Kidney capillary endothelial cell (primary cell): ENCODE data around the gene GALP.
"Not testable (repeated sequence)": the region's sequence is repeated elsewhere in the genome, so short reads cannot be mapped to it uniquely, and the experiment has no call there.

Experiments used
- DNase-seq: peaks from one replicate; pipeline ENCODE4 v3.0.0-alpha.2; 2018; ENCODE audit warnings: low spot score

The GALP gene

DNA sequence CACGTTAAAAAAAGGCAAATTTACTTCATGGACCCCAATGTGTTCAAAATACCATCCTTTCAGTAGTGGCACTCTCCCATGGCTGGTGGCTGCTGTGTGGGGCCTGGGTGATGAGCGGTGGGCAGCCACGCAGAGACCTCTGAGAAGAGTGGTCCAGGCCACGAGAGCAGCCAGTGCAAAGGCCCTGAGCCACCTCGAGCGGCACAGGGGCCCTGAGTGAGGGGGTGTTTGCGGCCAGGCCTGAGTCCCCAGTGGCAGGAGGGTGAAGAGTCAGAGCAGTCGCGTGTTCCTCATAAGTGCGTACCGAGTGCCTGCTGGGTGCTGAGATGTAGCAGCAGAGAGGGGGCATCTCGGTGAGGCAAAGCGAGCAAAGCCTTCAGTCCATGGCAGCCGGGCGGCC is 27.7 kb upstream of the GALP start:
- no peak for DNase-seq

DNA sequence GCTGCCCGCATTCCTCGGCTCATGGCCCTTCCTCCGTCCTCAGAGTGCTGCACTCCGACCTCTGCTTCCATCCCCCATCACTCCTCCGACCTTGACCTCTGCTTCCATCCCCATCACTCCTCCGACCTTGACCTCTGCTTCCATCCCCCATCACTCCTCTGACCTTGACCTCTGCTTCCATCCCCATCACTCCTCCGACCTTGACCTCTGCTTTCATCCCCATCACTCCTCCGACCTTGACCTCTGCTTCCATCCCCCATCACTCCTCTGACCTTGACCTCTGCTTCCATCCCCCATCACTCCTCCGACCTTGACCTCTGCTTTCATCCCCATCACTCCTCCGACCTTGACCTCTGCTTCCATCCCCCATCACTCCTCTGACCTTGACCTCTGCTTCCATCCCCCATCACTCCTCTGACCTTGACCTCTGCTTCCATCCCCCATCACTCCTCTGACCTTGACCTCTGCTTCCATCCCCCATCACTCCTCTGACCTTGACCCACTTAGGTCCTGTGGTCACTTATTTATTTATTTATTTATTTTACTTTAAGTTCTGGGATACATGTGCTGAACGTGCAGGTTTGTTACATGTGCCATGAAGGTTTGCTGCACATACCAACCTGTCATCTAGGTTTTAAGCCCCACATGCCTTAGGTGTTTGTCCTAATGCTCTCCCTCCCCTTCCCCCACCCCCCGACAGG is 26.7 kb upstream of the GALP start:
- DNase-seq: not testable (repeated sequence)

- no peak for DNase-seq
Observed at GRCh38 chr19:56149656-56150038, 26.2 kb upstream of the GALP start.

DNA sequence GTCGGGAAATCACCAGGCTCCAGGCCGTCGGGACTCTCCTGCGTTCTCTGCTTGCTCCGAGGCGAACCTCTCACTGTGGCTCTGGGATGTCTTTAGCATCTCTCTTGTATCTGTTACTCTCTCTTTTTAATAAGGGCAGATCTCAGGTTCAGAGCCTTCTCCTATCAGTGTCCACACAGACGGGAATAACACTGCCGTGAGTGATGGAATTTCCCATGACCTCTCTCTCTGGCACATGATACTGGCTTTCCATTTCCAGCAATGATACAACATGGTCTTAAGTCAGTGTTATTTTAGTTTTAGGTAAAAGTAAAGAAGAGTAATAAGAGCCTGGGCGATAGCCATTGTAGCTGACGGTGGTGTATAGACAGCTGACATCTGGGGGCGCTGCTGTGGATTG is 25.4 kb upstream of the GALP start:
- DNase-seq: no peak

DNA sequence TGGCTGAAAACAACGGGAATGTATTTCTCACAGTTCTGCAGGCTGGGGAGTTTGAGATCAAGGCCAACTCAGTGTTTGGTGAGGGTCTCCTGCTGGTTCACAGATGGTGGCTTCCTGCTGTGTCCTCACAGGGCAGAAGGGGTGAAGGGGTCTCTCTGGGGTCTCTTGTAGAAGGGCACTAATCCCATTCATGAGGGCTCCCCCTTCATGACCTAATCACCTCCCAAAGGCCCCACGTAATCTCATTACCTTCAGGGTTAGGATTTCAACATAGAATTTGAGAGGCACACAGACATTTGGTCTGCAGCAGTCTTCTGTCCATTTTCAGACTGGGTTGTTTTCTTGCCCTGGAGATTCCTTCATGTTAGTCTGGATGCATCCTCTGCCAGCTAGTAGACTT is 23.2 kb upstream of the GALP start:
- no peak for DNase-seq

DNA sequence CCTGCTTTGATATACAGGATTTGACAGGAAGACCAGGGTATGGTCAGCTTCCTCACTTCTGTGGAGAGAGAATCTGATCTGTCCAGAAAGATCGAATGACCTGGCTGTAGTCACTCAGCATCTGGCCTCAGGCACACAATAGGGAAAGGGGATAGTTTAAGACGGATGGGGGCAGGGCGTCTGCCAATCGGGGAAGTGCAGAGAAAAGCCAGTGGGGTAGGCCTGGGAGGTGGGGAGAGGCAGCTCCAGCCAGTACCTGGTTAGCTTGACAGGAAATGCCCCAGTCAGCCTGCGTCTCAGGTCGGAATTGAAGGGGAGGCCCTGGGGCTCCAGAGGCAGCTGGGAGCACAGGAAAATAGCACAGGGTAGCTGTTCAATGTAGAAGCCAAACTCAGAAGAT is 22.3 kb upstream of the GALP start:
- peak; percentile 44 for DNase-seq

- no peak for DNase-seq
Observed at GRCh38 chr19:56155124-56155687, 20.6 kb upstream of the GALP start.

DNA sequence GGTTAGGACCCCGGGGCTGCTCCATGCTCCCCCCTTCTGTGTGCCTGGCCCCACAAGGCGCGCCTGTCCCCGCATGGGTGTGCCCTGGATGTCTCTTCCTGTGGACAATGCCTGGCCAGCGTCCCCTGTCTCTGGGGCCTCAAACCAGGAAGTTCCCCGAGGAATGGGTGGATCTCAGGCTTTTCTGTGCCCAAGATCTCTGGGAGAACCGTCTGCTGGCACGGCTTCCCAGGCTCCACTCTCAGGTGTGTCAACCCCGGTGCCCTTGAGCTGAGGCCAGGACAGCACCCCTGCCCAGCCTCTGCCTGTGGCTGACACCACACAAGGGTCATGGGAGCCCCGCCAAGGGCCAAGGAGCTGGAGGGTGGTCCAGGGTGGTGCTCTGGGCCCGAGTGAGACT is 19.0 kb upstream of the GALP start:
- no peak for DNase-seq

DNA sequence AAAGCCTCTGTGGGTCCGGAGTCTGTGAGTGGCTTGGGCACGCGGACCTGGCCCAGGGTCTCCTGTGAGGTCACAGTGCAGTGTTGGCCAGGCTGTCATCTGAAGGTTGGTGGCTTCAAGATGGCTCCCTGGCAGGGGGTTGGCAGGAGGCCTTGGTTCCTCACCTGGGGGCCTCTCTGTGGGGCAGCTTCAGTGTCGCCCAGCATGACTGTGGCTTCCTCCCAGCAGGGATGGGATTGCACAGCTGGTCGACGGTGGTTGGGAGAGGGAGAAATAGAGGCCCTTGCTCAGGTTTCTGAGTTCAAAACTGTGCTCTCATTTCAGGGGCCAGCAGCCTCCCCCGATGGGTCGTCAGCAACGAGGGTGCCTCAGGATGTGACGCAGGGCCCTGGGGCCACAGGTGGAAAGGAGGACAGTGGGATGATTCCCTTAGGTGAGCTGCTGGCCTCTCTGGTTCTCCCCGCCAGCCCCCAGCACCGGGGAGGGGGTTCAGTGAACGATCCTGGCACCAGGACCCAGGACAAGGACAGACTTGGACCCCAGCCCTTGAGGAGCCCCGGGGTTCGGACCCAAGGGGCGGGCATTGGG is 17.5 kb upstream of the GALP start:
- no peak for DNase-seq

DNA sequence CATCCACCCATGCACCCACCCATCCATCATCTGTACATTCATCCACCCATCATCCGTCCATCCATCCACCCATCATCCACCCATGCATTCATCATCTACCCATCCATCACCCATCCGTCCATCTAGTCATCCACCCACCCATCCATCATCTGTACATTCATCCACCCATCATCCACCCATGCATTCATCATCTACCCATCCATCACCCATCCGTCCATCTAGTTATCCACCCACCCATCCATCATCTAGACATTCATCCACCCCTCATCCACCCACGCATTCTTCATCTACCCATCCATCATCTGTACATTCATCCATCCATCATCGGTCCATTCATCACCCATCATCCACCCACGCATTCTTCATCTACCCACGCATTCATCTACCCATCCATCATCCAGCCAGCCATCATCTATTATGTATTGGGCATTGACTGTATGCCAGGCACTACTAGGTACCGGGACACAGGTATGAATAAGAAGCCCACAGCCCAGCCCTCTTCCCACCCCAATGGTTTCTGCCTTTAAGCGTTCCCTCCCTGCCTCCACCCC is 16.7 kb upstream of the GALP start:
- DNase-seq: no peak

- DNase-seq: no peak
Observed at GRCh38 chr19:56159622-56160271, 16.1 kb upstream of the GALP start.

GRCh38 chr19:56161534-56161933 is 14.3 kb upstream of the GALP start:
- DNase-seq: no peak

- peak; percentile 36 for DNase-seq
Observed at GRCh38 chr19:56162258-56162657, 13.6 kb upstream of the GALP start.

- no peak for DNase-seq
Observed at GRCh38 chr19:56163097-56163496, 12.7 kb upstream of the GALP start.

DNA sequence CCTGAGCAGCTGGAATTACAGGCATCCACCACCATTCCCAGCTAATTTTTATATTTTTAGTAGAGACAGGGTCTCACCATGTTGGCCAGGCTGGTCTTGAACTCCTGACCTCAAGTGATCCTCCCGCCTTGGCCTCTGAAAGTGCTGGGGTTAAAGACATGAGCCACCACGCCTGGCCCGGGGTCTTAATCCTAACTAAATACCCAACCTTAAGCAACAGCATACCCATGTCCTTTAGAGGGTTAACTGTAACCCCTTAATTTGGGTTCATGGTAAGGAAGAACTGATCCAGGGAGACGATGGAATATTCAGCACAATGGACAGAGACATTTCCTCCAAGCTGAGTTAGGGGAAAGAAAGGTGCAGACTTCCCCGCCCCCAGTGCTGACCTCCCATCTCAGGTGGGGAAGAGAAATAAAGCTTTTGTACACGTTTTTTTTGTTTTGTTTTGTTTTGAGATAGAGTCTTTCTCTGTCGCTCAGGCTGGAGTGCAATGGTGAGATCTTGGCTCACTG is 8.7 kb upstream of the GALP start:
- no peak for DNase-seq

- peak; percentile 50 for DNase-seq
Observed at GRCh38 chr19:56170261-56170660, 5.5 kb upstream of the GALP start.

GRCh38 chr19:56174086-56174485 is 1.7 kb upstream of the GALP start:
- no peak for DNase-seq

- DNase-seq: no peak
Observed at GRCh38 chr19:56174550-56174949, 1.3 kb upstream of the GALP start.

DNA sequence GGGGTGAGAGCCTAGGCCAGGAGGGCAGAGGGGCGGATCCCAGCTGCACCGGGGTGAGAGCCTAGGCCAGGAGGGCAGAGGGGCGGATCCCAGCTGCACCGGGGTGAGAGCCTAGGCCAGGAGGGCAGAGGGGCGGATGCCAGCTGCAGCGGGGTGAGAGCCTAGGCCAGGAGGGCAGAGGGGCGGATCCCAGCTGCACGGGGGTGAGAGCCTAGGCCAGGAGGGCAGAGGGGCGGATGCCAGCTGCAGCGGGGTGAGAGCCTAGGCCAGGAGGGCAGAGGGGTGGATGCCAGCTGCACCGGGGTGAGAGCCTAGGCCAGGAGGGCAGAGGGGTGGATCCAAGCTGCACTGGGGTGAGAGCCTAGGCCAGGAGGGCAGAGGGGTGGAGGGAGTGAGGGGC is 502 bp downstream of the GALP start:
- not testable (repeated sequence) for DNase-seq

DNA sequence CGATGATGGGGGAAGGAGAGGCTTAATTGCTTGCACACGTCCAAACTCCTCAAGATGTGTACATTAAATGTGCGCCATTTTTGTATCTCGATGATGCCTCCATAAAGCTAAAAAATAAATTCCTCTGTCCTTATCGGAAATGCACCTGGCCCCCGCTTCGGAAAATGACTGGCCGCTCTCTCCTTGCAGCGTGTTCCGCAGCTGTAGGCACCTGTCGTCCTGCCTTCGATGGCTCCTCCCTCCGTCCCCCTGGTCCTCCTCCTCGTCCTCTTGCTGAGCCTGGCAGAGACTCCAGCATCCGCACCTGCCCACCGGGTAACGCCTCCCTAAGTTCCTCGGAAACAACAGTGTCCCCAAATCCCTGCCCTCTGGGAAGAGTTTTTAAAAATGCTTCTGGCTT is 1.1 kb downstream of the GALP start:
- DNase-seq: no peak

DNA sequence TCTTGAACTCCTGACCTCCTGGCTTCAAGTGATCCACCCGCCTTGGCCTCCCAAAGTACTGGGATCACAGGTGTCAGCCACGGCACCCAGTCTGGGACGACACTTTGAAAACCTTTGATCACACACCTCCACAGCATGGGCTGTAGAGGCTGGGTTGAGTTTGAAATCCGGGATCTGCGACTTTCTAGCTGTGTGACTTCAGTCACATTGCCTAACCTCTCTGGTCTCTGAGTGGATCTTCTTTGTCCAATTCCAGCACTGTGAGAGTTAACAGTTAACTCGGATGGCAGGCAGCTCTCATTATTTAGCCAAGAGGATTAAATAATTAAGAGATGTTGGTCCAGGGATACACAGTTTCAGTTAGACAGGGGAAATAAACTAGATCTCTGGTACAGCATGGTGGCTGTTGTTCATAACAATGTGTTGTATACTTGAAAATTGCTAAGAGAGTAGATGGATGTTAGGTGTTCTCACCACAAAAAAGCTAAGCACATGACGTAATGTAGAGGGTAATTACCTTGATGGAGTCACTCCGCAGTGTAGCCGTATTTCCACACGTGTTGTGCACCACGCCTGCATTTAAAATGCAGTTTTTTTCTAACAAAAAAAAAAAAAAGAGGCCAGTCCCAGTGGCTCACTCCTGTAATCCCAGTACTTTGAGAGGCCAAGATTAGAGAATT is 1.9 kb downstream of the GALP start:
- no peak for DNase-seq

- no peak for DNase-seq
Observed at GRCh38 chr19:56189785-56190184, 14.0 kb downstream of the GALP start.
